Measurements from ENCODE around the gene PSAT1. TPM values are rescaled to one million over a fixed set of nuclear protein-coding genes. Genes with fewer than 3 reads are reported as not detected.
A peak's percentile ranks its signal among the peaks of the same experiment; 100 is the strongest.

PSAT1 gene
- total and polyA plus RNA-seq, 4 donors: 0.56 to 4.1 (median 2.2) TPM

- 1% methylated on average over 32 of the region's 32 CpGs for WGBS, 2 donors
- peak overlapping the region; percentile 27 to 41 for H3K4me3 ChIP-seq (ENCODE audit: low read length in 2 of 2)
- ATAC-seq (ENCODE audit: low FRiP score) (peak; percentile 1), DNase-seq (peak in 1 of 2 donors; percentile 77)
- H3K27ac ChIP-seq (ENCODE audit: low read depth in 1 of 2, low read length in 2 of 2): no peak overlapping the region
- H3K27me3 ChIP-seq (ENCODE audit: control insufficient read depth in 1 of 2, insufficient read depth in 2 of 2, low read length in 1 of 2): no peaks in the 10 kb centered on the region
- H3K36me3 ChIP-seq (ENCODE audit: control insufficient read depth in 1 of 2, insufficient read depth in 2 of 2, low read length in 1 of 2): no peaks in the 10 kb centered on the region
- intact Hi-C loops (cut with DNase I): loop anchor here in 1 of 2 donors (5.0 kb wide), 1 partner anchor 59 kb away; the partner anchor contains the start of gene CEP78
- no peaks in the 10 kb centered on the region for H3K4me1 ChIP-seq (ENCODE audit: control insufficient read depth in 1 of 2, insufficient read depth in 2 of 2, low read length in 2 of 2)
- H3K9me3 ChIP-seq (ENCODE audit: control insufficient read depth, low read length): no peaks in the 10 kb centered on the region
Measured at GRCh38 chr9:78296201-78296892, 578 bp upstream of the PSAT1 start.

GRCh38 chr9:78297672-78297961 lies 692 bp downstream of the PSAT1 start:
- no peak for DNase-seq
- peak overlapping the region; percentile 4 to 41 for H3K4me3 ChIP-seq (ENCODE audit: low read length in 2 of 2)
- no peak overlapping the region for H3K27ac ChIP-seq (ENCODE audit: low read depth in 1 of 2, low read length in 2 of 2)
- no peaks in the 10 kb centered on the region for H3K4me1 ChIP-seq (ENCODE audit: control insufficient read depth in 1 of 2, insufficient read depth in 2 of 2, low read length in 2 of 2)
- 0% methylated on average over 10 of the region's 10 CpGs for WGBS, 2 donors
- intact Hi-C loops (cut with DNase I): loop anchor here in 1 of 2 donors (5.0 kb wide), 1 partner anchor 60 kb away; the partner anchor contains the start of gene CEP78
- H3K27me3 ChIP-seq (ENCODE audit: control insufficient read depth in 1 of 2, insufficient read depth in 2 of 2, low read length in 1 of 2): no peaks in the 10 kb centered on the region
- no peaks in the 10 kb centered on the region for H3K9me3 ChIP-seq (ENCODE audit: control insufficient read depth, low read length)
- ATAC-seq (ENCODE audit: low FRiP score): peak; percentile 61
- no peaks in the 10 kb centered on the region for H3K36me3 ChIP-seq (ENCODE audit: control insufficient read depth in 1 of 2, insufficient read depth in 2 of 2, low read length in 1 of 2)

GRCh38 chr9:78298046-78298765 lies 1.3 kb downstream of the PSAT1 start:
- H3K9me3 ChIP-seq (ENCODE audit: control insufficient read depth, low read length): no peaks in the 10 kb centered on the region
- H3K4me3 ChIP-seq (ENCODE audit: low read length in 2 of 2): no peak overlapping the region
- WGBS, 2 donors: 15 to 18% methylated on average over 14 to 16 of the region's 16 CpGs
- DNase-seq (no peak), ATAC-seq (ENCODE audit: low FRiP score) (no peak)
- intact Hi-C loops (cut with DNase I): loop anchor here in 1 of 2 donors (5.0 kb wide), 1 partner anchor 61 kb away; the partner anchor contains the start of gene CEP78
- H3K36me3 ChIP-seq (ENCODE audit: control insufficient read depth in 1 of 2, insufficient read depth in 2 of 2, low read length in 1 of 2): no peaks in the 10 kb centered on the region
- H3K27me3 ChIP-seq (ENCODE audit: control insufficient read depth in 1 of 2, insufficient read depth in 2 of 2, low read length in 1 of 2): no peaks in the 10 kb centered on the region
- H3K27ac ChIP-seq (ENCODE audit: low read depth in 1 of 2, low read length in 2 of 2): no peak overlapping the region
- no peaks in the 10 kb centered on the region for H3K4me1 ChIP-seq (ENCODE audit: control insufficient read depth in 1 of 2, insufficient read depth in 2 of 2, low read length in 2 of 2)

GRCh38 chr9:78300209-78300608 lies 3.3 kb downstream of the PSAT1 start:
- H3K27ac ChIP-seq (ENCODE audit: low read depth in 1 of 2, low read length in 2 of 2): no peak overlapping the region
- ATAC-seq (ENCODE audit: low FRiP score): no peak
- no peak for DNase-seq
- no peak overlapping the region for H3K4me3 ChIP-seq (ENCODE audit: low read length in 2 of 2)
- no peaks in the 10 kb centered on the region for H3K36me3 ChIP-seq (ENCODE audit: control insufficient read depth in 1 of 2, insufficient read depth in 2 of 2, low read length in 1 of 2)
- H3K4me1 ChIP-seq (ENCODE audit: control insufficient read depth in 1 of 2, insufficient read depth in 2 of 2, low read length in 2 of 2): no peaks in the 10 kb centered on the region
- no peaks in the 10 kb centered on the region for H3K27me3 ChIP-seq (ENCODE audit: control insufficient read depth in 1 of 2, insufficient read depth in 2 of 2, low read length in 1 of 2)
- no peaks in the 10 kb centered on the region for H3K9me3 ChIP-seq (ENCODE audit: control insufficient read depth, low read length)
- intact Hi-C loops (cut with DNase I): no loop called here
- WGBS, 2 donors: 93 to 97% methylated on average over 6 of the region's 6 CpGs

GRCh38 chr9:78301466-78301865 lies 4.5 kb downstream of the PSAT1 start:
- Histone ChIP-seq H3K4me1 (ENCODE audit: control insufficient read depth in 1 of 2, insufficient read depth in 2 of 2, low read length in 2 of 2) (no peaks in the 10 kb centered on the region), H3K9me3 (ENCODE audit: control insufficient read depth, low read length) (no peaks in the 10 kb centered on the region), H3K27ac (ENCODE audit: low read depth in 1 of 2, low read length in 2 of 2) (no peak overlapping the region), H3K27me3 (ENCODE audit: control insufficient read depth in 1 of 2, insufficient read depth in 2 of 2, low read length in 1 of 2) (no peaks in the 10 kb centered on the region), H3K36me3 (ENCODE audit: control insufficient read depth in 1 of 2, insufficient read depth in 2 of 2, low read length in 1 of 2) (peaks cover 0 to 2% of the 10 kb centered on the region in 2 donors), H3K4me3 (ENCODE audit: low read length in 2 of 2) (no peak overlapping the region)
- 97% methylated on average over 2 of the region's 2 CpGs for WGBS, 2 donors
- intact Hi-C loops (cut with DNase I): no loop called here
- ATAC-seq (ENCODE audit: low FRiP score) (no peak), DNase-seq (no peak)

GRCh38 chr9:78303377-78304062 lies 6.6 kb downstream of the PSAT1 start:
- Histone ChIP-seq H3K27me3 (ENCODE audit: control insufficient read depth in 1 of 2, insufficient read depth in 2 of 2, low read length in 1 of 2) (no peaks in the 10 kb centered on the region), H3K4me1 (ENCODE audit: control insufficient read depth in 1 of 2, insufficient read depth in 2 of 2, low read length in 2 of 2) (no peaks in the 10 kb centered on the region), H3K27ac (ENCODE audit: low read depth in 1 of 2, low read length in 2 of 2) (no peak overlapping the region), H3K4me3 (ENCODE audit: low read length in 2 of 2) (no peak overlapping the region), H3K36me3 (ENCODE audit: control insufficient read depth in 1 of 2, insufficient read depth in 2 of 2, low read length in 1 of 2) (peaks cover 0 to 2% of the 10 kb centered on the region in 2 donors), H3K9me3 (ENCODE audit: control insufficient read depth, low read length) (no peaks in the 10 kb centered on the region)
- intact Hi-C loops (cut with DNase I): no loop called here
- DNase-seq (no peak), ATAC-seq (ENCODE audit: low FRiP score) (no peak)
- 97 to 100% methylated on average over 3 of the region's 3 CpGs for WGBS, 2 donors

GRCh38 chr9:78304357-78304756 lies 7.4 kb downstream of the PSAT1 start:
- 82 to 97% methylated on average over 1 of the region's 1 CpG for WGBS, 2 donors
- no peaks in the 10 kb centered on the region for H3K27me3 ChIP-seq (ENCODE audit: control insufficient read depth in 1 of 2, insufficient read depth in 2 of 2, low read length in 1 of 2)
- ATAC-seq (ENCODE audit: low FRiP score) (no peak), DNase-seq (no peak)
- no peaks in the 10 kb centered on the region for H3K9me3 ChIP-seq (ENCODE audit: control insufficient read depth, low read length)
- H3K27ac ChIP-seq (ENCODE audit: low read depth in 1 of 2, low read length in 2 of 2): no peak overlapping the region
- H3K36me3 ChIP-seq (ENCODE audit: control insufficient read depth in 1 of 2, insufficient read depth in 2 of 2, low read length in 1 of 2): peaks cover 0 to 2% of the 10 kb centered on the region in 2 donors
- H3K4me3 ChIP-seq (ENCODE audit: low read length in 2 of 2): no peak overlapping the region
- H3K4me1 ChIP-seq (ENCODE audit: control insufficient read depth in 1 of 2, insufficient read depth in 2 of 2, low read length in 2 of 2): no peaks in the 10 kb centered on the region
- intact Hi-C loops (cut with DNase I): no loop called here

GRCh38 chr9:78306222-78307076 lies 9.5 kb downstream of the PSAT1 start:
- ATAC-seq (ENCODE audit: low FRiP score) (no peak), DNase-seq (no peak)
- no peaks in the 10 kb centered on the region for H3K9me3 ChIP-seq (ENCODE audit: control insufficient read depth, low read length)
- intact Hi-C loops (cut with DNase I): no loop called here
- no peaks in the 10 kb centered on the region for H3K4me1 ChIP-seq (ENCODE audit: control insufficient read depth in 1 of 2, insufficient read depth in 2 of 2, low read length in 2 of 2)
- no peak overlapping the region for H3K27ac ChIP-seq (ENCODE audit: low read depth in 1 of 2, low read length in 2 of 2)
- 82 to 94% methylated on average over 16 of the region's 16 CpGs for WGBS, 2 donors
- H3K36me3 ChIP-seq (ENCODE audit: control insufficient read depth in 1 of 2, insufficient read depth in 2 of 2, low read length in 1 of 2): peaks cover 0 to 2% of the 10 kb centered on the region in 2 donors
- H3K4me3 ChIP-seq (ENCODE audit: low read length in 2 of 2): no peak overlapping the region
- H3K27me3 ChIP-seq (ENCODE audit: control insufficient read depth in 1 of 2, insufficient read depth in 2 of 2, low read length in 1 of 2): no peaks in the 10 kb centered on the region
